ENCODE measurements around the gene PLXNB3. TPM values are rescaled to one million over a fixed set of nuclear protein-coding genes. Genes with fewer than 3 reads are reported as not detected.

PLXNB3 gene
- total and polyA plus RNA-seq, 4 donors, result 0.11 to 0.69 (median 0.46) TPM

DNA sequence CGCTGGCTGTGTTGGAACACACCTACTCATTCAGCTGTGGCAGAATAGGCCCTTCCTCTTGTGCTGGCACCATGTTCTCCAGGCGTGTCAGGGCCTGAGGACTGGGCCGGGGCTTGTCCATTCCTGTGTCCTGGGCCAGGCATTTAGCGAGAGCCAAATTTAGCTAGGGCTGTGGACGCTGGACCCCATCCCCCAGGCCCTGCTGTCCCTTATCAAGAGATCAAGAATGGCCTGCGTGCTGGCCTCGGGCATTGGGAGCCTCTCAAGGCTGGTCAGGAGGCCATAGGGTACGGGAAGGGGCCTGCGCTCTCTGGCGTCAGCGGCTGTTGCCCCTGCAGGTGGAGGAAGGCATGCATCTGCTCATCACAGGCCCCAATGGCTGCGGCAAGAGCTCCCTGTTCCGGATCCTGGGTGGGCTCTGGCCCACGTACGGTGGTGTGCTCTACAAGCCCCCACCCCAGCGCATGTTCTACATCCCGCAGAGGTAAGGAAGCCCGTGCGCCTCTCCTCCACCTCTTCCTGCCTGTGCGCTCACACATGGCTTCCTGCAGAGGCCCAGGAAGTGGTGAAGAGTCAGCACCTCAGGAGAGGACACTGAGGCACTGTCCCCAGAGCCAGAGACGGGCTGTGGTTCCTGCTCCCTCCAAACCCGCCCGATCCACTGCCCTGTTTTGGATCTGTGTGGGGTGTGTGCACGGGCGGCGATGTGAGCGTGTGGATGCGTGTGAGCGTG, 24.1 kb upstream of the PLXNB3 start:
- DNase-seq (ENCODE audit: low spot score), result no peak
- TF ChIP-seq GABPA (IDR thresholded peaks at IDR 0.05 in 1 of 2, conservative IDR thresholded peaks at IDR 0.05 in 1 of 2), result no peak
- no peak for TF ChIP-seq RXRA (IDR thresholded peaks at IDR 0.05)
- TF ChIP-seq, protein P1, sequence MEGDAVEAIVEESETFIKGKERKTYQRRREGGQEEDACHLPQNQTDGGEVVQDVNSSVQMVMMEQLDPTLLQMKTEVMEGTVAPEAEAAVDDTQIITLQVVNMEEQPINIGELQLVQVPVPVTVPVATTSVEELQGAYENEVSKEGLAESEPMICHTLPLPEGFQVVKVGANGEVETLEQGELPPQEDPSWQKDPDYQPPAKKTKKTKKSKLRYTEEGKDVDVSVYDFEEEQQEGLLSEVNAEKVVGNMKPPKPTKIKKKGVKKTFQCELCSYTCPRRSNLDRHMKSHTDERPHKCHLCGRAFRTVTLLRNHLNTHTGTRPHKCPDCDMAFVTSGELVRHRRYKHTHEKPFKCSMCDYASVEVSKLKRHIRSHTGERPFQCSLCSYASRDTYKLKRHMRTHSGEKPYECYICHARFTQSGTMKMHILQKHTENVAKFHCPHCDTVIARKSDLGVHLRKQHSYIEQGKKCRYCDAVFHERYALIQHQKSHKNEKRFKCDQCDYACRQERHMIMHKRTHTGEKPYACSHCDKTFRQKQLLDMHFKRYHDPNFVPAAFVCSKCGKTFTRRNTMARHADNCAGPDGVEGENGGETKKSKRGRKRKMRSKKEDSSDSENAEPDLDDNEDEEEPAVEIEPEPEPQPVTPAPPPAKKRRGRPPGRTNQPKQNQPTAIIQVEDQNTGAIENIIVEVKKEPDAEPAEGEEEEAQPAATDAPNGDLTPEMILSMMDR (IDR thresholded peaks at IDR 0.05; ENCODE audit: low read depth, low read length, missing input control), result no peak
- TF ChIP-seq YY1 (IDR thresholded peaks at IDR 0.05), result no peak
- TF ChIP-seq FOXA2 (IDR thresholded peaks at IDR 0.05), result no peak
- no peak for TF ChIP-seq FOXA1 (IDR thresholded peaks at IDR 0.05)
- TF ChIP-seq TAF1 (conservative IDR thresholded peaks at IDR 0.05), result no peak
- no peak for TF ChIP-seq JUND (IDR thresholded peaks at IDR 0.05)
- TF ChIP-seq, protein P2, sequence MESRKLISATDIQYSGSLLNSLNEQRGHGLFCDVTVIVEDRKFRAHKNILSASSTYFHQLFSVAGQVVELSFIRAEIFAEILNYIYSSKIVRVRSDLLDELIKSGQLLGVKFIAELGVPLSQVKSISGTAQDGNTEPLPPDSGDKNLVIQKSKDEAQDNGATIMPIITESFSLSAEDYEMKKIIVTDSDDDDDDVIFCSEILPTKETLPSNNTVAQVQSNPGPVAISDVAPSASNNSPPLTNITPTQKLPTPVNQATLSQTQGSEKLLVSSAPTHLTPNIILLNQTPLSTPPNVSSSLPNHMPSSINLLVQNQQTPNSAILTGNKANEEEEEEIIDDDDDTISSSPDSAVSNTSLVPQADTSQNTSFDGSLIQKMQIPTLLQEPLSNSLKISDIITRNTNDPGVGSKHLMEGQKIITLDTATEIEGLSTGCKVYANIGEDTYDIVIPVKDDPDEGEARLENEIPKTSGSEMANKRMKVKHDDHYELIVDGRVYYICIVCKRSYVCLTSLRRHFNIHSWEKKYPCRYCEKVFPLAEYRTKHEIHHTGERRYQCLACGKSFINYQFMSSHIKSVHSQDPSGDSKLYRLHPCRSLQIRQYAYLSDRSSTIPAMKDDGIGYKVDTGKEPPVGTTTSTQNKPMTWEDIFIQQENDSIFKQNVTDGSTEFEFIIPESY (IDR thresholded peaks at IDR 0.05), result no peak
- no peak for TF ChIP-seq HNF4G (IDR thresholded peaks at IDR 0.05)
- no peak for TF ChIP-seq HNF4A (conservative IDR thresholded peaks at IDR 0.05)
- TF ChIP-seq, protein P3, sequence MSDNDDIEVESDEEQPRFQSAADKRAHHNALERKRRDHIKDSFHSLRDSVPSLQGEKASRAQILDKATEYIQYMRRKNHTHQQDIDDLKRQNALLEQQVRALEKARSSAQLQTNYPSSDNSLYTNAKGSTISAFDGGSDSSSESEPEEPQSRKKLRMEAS (IDR thresholded peaks at IDR 0.05), result no peak
- TF ChIP-seq SP1 (IDR thresholded peaks at IDR 0.05), result no peak
- TF ChIP-seq EGR1 (IDR thresholded peaks at IDR 0.05; ENCODE audit: low read depth in 2 of 2), result no peak
- peaks cover 0 to 8% (median 2%) of the 10 kb centered on the region in 4 donors for H3K36me3 ChIP-seq (ENCODE audit: control insufficient read depth in 4 of 4, insufficient read depth in 3 of 4, low read depth in 1 of 4, low read length in 3 of 4)
- H3K9me3 ChIP-seq (ENCODE audit: control insufficient read depth in 4 of 4, low read length in 3 of 4), result no peaks in the 10 kb centered on the region
- H3K4me3 ChIP-seq (ENCODE audit: low read depth in 1 of 3, low read length in 3 of 3), result no peak overlapping the region
- H3K27ac ChIP-seq (ENCODE audit: low read depth in 1 of 2, low read length in 2 of 2), result no peak overlapping the region
- H3K4me1 ChIP-seq (ENCODE audit: control insufficient read depth in 4 of 4, insufficient read depth in 4 of 4, low read length in 3 of 4), result no peaks in the 10 kb centered on the region
- 92% methylated on average over 29 of the region's 29 CpGs for WGBS
- H3K9ac ChIP-seq (ENCODE audit: low read depth in 1 of 2, low read length in 2 of 2), result no peak overlapping the region
- no peaks in the 10 kb centered on the region for H3K27me3 ChIP-seq (ENCODE audit: control insufficient read depth in 4 of 4, insufficient read depth in 4 of 4, low read length in 3 of 4)

DNA sequence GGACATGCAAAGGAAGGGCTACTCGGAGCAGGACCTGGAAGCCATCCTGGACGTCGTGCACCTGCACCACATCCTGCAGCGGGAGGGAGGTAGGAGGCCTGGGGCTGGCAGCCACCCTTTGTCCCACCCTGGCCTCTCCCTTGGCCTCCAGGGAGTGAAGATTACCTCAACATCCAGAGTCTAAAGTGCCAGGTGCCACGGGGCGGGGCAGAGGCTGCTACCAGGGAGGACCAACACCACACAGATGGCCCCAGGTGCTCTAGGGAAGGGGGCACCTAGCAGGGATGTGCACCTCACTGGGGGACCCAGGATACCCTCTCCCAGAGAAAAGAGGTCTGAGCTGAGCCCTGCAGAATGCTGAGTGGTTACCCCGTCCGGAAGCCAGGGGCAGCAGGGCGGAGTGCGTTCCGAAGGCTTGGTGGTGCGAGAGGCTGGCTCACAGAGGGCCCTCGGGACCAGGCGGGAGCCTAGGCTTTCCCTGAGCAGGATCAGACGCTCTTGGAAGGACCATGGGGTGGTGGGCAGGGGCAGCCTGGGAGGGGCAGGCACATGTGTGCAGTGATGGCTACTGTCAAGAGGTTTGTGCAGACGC, 23.3 kb upstream of the PLXNB3 start:
- Histone ChIP-seq H3K4me3 (ENCODE audit: low read depth in 1 of 3, low read length in 3 of 3) (no peak overlapping the region), H3K4me1 (ENCODE audit: control insufficient read depth in 4 of 4, insufficient read depth in 4 of 4, low read length in 3 of 4) (no peaks in the 10 kb centered on the region), H3K9me3 (ENCODE audit: control insufficient read depth in 4 of 4, low read length in 3 of 4) (no peaks in the 10 kb centered on the region), H3K9ac (ENCODE audit: low read depth in 1 of 2, low read length in 2 of 2) (no peak overlapping the region), H3K27me3 (ENCODE audit: control insufficient read depth in 4 of 4, insufficient read depth in 4 of 4, low read length in 3 of 4) (no peaks in the 10 kb centered on the region), H3K36me3 (ENCODE audit: control insufficient read depth in 4 of 4, insufficient read depth in 3 of 4, low read depth in 1 of 4, low read length in 3 of 4) (peaks cover 0 to 8% (median 2%) of the 10 kb centered on the region in 4 donors), H3K27ac (ENCODE audit: low read depth in 1 of 2, low read length in 2 of 2) (no peak overlapping the region)
- no peak for DNase-seq (ENCODE audit: low spot score)
- WGBS, result 94% methylated on average over 16 of the region's 16 CpGs
- TF ChIP-seq, protein P3 (IDR thresholded peaks at IDR 0.05), result no peak
- TF ChIP-seq RAD21 (IDR thresholded peaks at IDR 0.05) (no peak), FOXA1 (IDR thresholded peaks at IDR 0.05) (no peak), HNF4G (IDR thresholded peaks at IDR 0.05) (no peak)
